Fibroblast of skin of scalp (primary cell): Measurements from ENCODE around the gene SEC16A.

Experiments
- DNase-seq: peaks from one replicate; pipeline ENCODE4 v3.0.0-alpha.2; 2013

Gene SEC16A

DNA sequence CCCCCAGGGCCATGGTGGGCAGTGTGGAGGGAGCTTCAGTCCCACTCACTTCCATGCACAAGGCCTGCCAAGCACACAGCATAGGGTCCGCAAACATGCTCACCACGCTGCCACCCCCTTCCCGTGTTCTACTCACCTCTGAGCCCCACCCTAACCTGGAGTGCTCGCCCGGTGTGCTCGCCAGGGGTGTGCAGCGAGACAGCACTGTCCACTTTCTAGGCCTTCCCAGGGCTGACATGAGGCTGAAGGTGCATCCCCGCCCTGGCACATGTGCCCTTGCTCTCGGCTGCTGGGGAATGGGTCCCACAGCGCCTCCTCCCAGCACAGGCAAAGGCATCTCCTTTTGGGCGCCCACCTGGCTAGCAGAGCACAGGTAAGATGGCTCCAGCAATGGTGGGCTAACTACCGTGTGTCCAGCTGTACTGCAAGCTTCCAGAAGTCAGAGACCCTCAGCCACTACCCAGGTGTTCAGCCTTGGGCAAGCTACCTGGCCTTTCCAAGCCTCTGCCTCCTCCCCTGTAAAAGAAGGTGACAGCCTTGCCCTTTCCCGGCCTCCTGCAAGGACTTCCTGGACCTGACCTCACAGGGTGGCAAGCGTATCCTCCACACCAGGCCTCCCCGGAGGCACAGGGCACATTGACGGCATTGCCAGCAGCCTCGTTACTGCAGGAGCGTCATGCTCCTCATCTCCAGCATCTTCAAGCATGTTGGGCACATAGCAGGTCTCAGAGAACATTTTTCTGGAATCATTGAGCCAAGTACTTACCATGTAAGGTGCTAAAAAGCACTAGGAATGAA is 4.2 kb upstream of the SEC16A start:
- no peak for DNase-seq

DNA sequence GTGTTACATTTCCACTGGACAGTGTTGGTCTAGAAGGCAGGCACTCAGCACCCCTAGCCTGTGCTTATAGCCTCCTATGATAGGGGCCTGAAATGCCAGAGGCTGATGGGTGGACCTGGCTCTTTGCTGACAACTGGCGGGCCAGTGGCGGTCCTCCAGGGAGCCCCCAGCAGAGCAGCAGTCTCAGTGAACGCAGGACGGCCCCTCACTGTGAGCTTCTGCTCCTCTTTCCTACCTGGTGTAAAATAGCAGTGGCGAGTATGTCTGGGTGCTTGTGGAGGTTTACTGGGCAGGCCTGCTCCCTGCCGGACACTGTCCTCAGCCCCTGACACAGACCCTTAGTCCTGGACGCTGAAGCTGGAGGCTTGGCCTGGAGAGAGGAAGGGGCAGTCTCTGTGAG is 3.3 kb upstream of the SEC16A start:
- DNase-seq, result no peak

DNA sequence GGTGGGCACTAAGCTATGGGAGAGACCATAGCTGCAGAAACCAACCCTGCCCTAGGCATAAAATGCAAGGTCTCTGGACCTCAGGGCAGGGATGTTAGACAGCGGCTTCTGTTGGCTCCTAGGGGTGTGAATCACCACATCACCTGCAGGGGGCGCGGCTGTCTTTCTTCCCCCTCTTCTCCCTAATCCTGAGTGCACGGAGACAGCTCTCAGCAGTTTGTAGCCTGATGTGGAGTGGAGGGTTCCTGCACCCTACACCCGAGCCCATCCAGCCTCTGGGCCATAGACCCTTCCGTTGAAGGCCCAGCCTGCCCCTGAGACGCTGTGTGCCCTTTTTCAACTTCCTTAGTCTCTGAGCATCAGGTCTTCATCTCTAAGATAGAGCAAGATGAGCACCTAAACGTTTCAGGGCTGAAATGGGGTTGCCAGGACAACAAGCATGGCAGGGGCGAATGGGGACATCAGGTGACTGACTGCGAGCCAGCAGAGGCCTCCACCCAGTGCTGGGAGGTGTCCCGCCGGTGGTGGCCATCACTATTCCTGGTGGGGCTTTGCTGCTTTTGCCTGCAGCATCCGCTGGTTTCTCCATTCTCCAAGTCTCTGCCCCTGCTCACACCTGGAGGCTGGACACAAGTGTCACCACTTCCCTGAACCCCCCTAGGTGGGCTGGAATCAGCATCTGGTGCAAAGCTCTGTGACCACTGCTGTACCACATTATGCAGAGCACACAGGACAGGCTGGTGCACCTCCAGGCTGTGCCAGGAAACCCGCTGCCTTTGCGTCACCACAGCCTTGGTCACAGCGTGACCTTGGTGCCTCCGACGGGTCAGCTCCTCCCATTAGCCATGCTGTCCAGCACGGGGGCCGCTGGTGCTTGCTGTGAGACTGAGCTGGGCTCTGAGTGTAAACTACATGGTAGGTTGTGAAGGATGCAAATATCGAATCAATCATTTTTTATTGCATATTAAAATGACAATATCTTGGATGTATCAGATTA is 2.5 kb upstream of the SEC16A start:
- DNase-seq, result peak; percentile 74

DNA sequence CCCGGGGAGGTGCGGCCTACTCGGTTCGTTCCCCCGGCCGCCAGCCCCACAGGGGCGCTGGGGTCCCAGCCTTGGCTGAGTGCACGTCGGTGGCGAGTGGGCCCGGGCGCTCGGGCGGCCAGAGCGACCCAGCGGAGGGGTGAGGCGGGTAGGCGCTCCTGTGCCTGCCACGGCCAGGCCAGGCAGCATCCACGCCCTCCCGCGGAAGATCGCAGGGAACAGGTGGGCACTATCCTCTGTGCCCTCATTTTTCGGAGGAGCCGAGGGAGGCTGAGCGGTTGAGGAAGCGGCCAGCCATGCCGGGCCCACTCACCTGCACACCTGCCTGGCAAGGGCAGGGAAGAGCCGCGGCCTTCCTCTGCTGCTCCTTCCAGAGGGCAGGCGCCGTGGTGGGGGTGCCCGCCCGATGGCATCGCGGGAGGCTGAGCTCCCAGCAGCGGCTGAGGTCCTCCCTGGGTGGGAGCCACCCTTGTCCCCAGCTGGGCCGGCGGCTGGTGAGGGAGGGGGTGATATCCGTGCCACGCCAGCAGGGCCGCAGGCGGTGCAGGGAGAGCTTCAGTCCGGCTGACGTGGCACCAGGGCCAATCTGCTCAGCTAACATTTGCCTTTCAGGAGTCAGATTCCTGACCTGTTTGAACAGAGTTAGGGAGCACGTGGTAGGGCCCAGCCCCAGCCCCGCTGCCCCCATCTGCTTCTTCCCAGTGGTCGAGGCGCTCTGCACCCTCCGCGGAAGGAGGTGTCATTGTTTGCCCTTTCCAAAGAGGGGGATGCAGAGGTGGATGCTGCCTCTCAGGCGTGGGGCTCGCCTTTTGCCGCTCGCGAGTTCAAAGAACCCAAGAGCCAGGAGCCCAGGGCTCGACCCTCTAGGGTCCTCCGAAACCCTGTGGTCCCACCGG is 1.6 kb upstream of the SEC16A start:
- DNase-seq, result no peak

DNA sequence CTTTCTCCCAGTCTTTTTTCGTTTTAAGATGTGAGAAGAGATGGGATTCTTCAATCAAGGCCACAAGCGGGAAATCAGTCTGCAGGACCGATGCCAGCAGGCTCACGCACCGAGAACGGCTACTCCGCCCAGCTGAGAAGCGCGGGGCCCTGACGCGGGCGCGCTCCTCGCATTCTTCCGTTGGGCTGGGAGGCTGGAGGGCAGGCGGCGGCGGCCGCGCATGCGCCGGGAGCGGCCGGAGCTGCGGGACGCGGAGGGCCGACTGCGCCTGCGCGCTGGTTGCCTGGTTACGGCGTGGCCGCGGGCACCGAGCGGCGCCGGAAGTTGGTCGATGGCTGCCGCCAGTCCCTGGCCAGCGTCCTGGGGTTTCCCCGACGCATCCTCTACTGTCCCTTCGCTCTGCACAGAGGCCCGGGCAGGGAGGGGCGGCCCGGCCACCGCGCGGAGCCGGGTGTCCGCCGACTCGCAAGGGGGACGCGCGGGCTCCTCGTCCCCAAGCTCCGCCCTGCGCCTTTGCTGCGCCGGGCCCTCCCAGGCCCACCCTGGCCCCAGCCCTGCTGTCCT is 831 bp upstream of the SEC16A start:
- peak; percentile 90 for DNase-seq

DNA sequence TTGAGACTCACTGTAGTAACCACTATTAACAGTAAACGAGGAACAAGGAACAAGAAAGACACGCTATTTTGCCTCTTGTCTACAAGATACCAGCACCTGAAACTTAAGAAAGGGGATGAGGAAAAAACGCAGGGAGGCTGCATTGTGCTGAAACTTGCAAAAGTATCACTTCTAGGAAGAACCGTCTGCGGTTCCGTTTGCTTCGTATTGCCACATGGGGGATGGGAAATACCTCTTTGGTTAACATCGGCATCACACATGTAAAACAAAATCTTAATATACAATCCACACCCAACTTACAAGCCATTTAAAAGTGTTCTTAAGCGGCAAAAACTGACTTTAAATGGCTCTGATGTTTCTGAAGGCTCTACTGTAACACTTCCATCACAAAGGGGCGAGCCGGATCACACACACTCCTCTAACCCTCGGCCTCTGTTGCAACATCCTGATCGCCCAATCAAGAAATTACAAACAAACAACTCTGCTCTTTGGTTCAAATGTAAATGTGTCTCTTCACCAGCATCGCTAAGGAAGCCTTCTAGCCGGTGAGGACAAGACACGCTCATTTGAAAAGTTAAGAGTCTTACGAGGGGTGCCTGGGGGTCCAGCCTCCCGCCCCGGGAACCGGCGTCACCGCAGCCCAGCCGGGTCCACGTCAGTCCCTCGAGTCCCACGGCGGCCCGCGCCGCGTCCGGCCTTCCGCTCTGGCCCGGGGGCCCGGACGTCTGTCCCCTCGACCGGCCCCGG is 621 bp downstream of the SEC16A start:
- peak; percentile 12 for DNase-seq

DNA sequence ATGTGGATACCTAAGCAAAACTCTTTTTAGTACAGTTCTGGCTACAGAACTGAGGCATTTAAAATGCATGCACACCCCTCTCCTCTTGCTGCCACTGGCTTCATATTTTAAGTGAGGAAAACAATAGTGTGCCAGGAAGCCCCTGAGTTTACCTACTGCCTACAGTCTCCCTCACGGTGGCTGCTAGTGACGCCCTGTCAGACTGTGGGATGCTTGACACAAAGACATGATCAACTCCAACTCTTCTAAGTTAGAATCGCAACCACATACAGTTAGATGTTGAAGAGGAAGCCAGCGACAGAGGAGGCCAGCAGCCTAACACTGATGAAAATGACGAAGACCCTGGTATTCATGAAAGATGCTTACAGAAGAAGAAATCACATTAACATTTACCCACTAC is 1.3 kb downstream of the SEC16A start:
- no peak for DNase-seq

DNA sequence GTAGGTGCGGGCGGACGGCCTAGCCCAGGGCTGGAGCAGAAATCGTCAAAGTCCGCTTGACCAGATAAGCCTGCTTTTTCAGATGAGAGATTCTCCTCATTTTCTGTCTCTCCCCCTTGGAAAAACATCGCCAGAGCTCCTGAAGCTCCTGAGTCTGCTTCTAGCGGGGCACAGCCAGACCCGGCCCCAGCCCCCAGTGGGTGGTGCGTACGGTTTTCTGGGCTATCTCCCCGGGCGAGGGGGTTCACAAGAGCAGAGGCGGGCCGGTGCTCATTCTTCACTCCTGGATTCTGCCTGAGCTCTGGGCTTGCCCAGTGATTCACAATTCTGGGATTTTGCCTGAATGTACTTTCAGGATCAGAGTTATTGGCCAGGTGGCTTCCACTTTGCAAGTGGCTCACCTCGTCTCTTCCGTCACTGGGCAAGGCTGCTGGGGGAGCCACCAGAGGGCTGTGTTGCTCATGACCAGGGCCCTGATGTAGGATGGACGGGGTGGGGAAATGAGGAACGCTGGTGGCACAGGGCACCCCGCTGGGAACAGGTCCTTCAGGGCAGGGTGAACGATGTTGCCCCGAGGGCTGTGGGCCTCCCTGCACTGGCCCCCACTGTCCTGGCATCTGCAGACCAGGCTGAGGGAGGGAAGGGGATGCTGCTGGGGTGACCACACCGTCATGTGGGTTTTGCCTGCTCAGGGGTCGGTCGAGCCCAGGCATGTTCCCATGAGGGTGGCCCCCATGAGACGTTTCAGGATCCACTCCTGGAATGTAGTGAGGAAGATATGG is 6.3 kb downstream of the SEC16A start:
- no peak for DNase-seq

DNA sequence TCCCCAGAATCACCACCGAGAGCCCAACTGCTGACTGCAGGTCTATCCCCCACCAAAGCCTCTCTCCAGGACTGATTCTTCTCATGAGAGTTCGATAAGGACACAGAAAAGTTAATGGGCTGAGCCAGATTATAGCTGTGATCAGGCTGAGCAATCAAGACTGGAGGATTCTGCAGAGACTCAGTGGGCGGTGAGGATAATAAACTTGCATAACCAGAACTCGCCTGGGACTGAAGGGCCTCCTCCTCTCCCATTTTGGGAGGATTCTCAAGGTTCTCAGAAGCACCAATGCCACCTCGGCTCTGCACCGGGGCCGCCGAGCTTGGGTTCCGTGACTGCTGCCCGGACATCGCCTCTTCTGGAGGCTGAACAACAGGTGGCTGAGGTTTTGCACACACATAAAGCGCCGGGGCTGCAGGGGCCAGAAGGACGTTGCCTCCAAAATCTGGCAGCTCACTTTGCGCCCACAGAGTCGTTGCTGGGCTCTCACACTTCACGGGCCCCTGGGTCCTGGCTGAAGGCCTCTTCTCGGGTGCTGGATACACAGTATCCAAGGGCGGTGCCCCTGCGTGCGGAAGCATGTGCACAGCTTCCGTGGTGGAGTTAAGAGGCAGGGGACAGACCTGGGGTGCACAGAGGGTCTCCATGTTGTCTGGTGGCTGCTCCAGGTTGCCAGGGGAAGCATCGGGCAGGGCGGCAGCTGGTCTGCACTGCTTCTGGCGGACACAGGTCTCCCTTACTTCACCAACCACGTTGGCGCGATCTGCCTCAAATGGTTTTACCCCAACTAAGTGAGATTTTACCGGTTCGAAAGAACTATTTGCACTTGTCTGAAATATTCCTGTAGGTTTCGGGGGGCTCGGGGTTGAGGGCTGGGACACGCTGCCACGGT is 7.6 kb downstream of the SEC16A start:
- DNase-seq, result no peak

DNA sequence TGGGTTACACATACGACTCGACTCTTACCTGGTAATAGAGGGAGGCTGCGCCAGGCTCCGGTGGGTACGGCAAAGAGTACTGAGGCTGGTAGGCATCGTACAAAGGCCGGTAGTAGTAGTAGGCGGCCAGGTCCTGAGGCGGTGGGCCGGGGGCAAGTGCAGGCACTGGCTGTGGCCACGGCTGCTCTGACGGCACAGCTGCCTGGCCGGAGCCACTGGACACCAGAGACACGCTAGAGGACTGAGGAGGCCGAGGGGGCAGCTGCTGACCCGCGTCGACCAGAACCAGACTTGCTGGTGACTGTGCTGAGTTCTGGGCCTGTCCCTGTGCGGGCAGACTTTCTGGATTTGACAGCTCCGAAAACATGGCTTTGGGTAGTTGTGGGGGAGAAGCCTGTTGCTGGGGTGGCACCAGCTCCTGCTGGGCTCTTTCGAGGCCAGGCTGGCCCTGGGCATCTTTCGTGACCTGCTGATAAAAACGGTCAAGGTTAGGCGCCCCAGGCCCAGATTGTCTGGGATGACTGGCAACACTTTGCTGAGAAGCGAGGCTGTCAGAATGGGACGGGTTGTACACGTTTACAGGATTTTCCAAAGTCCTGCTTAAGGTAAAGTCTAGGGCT is 8.7 kb downstream of the SEC16A start:
- DNase-seq, result no peak

DNA sequence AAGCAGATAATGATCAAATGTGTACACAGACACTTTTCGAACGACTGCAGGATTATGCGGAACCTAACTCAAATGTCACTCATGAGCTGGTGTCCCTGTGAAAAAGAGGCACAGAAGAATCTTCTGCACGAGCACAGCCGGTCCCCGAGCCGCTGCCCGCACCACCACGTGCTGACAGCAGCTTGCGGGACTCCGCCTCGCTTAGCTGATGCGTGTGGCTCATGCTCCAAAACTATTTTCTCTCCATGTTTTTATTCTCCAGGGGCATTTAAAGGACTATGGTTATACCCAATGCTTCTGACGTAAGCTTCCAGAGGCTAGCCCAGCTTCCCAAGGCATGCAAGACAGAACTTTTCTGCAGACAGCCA is 9.5 kb downstream of the SEC16A start:
- DNase-seq, result no peak

DNA sequence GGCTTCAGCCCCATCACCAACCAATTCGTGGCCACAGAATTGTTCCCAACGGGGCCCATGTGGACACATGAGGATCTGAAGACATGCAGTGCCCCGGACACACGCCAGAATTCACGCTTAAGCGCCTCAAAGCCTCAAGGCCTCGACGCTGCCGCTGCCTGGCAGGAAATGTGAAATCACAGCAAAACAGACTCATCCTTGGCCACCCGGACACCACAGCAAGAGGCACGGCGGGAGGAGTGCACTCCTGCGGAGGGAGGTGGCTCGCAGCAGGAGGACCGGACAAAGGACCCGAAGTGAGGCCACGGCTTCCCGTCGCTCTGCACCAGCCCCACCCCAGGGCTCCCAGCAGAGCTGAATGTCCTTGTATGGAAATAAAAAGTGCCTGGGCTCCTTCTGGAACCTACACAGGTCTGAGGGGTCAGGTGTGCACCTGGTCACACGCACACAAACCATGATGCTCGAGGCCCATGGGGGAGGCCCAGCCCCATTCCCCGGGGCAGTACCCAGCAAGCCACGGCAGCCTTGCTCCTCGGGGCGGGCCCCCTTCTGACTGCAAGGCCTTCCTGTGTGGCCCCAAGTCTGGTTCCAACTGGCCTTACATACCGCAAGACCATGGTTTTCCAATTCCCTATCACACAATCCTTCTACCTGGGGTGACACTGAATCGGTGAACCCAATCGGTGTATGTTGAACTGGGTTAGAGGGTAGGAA is 10.0 kb downstream of the SEC16A start:
- no peak for DNase-seq

DNA sequence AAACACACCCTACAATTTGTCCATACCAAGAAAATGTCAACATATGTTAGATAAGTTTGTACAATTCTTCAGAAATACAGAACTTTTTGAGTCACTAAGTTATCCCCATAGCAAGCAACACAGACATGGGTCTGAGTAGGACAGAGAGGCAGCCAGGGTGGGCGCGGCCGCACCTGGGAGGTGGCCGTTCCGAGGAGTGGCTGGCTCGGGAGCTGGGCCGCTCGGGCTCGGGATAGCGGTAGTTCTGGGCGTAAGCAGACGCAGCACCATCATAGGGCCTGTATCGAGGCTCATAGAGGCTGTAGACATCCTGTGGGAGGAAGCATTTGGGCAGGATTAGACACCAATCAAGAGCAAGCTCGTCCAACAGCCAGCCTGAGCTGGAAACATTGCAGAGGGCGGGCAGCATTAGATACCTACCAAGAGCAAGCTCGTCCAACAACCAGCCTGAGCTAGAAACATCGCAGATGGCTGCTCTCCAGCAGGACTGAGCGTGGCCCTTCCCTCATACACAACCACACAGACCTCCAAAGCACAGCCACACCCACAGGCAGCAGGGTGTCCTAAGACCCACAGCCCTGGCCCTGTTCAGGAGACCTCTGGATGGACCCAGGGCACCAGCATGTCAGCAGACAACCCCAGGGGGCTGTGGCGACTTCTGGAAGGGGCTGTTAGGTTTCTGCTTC is 10.9 kb downstream of the SEC16A start:
- DNase-seq, result no peak

DNA sequence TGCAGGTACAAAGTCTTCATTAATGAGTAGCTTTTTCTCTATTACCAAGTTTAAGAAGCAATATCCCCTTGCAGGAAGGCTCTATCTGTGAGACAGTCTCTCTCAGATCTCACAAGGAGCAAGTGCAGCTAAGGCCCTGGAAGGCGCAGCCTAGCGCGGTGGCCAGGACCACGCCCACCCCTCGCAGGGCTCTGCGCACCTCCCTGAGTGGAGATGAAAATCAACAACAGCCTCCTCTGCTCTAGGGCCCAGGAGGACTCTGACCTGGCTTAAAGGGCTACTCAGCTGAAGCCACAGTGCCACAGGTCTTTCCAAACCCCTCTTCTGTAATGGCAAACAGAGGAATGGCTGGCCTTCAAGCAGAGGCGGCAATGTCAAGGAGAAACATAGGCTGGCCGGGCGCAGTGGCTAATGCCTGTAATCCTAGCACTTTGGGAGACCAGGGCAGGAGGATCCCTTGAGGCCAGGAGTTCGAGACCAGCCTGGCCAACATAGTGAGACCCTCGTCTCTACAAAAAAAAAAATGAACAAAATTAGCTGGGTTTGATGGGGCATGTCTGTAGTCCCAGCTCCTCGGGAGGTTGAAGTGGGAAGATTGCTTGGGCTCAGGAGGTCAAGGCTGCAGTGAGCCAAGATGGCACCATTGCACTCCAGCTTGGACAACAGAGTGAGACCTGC is 11.9 kb downstream of the SEC16A start:
- DNase-seq, result no peak

DNA sequence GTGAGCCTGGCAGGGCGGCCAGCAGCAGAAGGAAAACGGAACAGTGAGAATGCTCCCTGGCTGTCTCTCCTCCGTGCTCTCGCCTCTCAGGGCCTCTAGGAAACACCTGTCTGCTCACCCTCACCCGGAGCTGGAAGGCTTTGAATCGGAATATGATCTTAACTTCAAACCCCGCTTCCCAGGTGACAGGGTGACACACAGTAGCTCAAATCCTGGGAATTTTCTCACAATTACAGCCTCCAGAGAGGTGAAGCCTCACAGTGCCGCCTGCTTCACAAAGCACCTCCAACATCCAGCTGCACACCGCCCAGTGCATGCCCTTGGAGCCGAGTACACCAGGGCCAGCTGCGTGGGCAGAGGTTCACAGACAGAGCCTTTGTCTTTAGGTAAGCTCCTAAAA is 12.5 kb downstream of the SEC16A start:
- no peak for DNase-seq

DNA sequence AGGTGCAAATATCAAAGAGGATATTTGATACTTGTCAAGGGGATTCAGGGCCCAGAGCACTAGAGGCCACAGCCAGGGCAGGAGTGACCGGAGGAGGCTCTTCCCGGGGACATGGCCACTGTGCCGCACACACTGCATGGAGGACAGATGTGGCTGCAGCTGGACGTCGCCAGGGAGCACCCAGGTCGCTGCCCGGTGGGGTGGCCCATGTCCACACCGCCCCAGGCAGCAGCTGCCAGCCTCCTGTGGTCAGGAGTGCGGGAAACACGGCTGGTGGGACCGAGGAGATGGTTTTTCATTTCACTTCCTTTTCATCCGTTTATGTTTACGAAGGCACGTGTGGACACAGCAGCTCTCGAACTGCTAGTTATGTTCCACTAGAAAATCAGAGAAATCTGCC is 15.1 kb downstream of the SEC16A start:
- no peak for DNase-seq

DNA sequence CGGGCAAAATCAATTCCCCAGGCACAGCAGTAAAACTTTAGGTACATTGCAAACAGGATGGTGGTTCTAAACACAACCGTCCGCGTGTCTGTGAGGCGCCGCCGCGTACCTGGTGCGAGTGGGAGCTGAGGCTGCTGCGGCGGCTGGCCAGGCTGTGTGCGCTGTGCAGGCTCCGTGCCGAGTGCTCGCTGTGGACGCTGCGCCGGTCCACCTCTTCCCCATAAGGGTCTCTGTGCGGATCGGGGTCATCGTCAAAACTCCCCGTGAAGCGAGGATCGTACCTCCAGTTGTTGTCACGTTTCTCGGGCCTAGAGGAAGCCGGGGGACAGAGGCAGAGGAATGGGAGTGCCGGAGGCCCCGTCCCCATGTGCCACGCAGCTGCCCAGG is 16.7 kb downstream of the SEC16A start:
- DNase-seq, result no peak
